DND-41 (cell line): ENCODE results near the gene MINDY4.

Experiments used
- ATAC-seq: fragments of 200-7000 bp; cut with Tn5 transposase; 3 replicates; pipeline ENCODE4 v1.9.1; 2021; ENCODE audit warnings: low read depth; ENCODE audit not compliant: insufficient read depth
- DNase-seq: peaks from one replicate; pipeline ENCODE4 v3.0.0-alpha.2; 2020
- H2AFZ ChIP-seq: 2 replicates; pipeline ENCODE4 v1.6.0; 2012; ENCODE audit warnings: low read depth, low read length
- H3K27ac ChIP-seq: 2 replicates; pipeline ENCODE4 v1.5.1; 2012; ENCODE audit warnings: low read length, inconsistent platforms
- H3K27me3 ChIP-seq: fragments of 200-600 bp; sonication (generic); 2 replicates; pipeline ENCODE4 v1.6.0; 2012; ENCODE audit warnings: low read length, mild to moderate bottlenecking, inconsistent platforms; ENCODE audit not compliant: insufficient read depth, poor library complexity
- H3K36me3 ChIP-seq: 2 replicates; pipeline ENCODE4 v1.5.1; 2012; ENCODE audit warnings: low read length, inconsistent platforms; ENCODE audit not compliant: insufficient read depth
- H3K4me1 ChIP-seq: 2 replicates; pipeline ENCODE4 v1.5.1; 2012; ENCODE audit warnings: mild to moderate bottlenecking, low read length; ENCODE audit not compliant: insufficient read depth
- H3K4me2 ChIP-seq: 2 replicates; pipeline ENCODE4 v1.6.0; 2012; ENCODE audit warnings: mild to moderate bottlenecking, moderate library complexity, low read length, inconsistent platforms; ENCODE audit not compliant: insufficient read depth
- H3K4me3 ChIP-seq, 2 experiments: fragments of 200-600 bp in 1 of 2; shearing (Covaris generic) in 1 of 2; 2 replicates each; pipeline ENCODE4 v1.5.1; 2012 to 2016; ENCODE audit warnings: inconsistent platforms in 2 of 2, low read length in 2 of 2, mild to moderate bottlenecking in 2 of 2, low read depth in 1 of 2, moderate library complexity in 1 of 2
- H3K79me2 ChIP-seq: 2 replicates; pipeline ENCODE4 v1.6.0; 2012; ENCODE audit warnings: low read length, inconsistent platforms; ENCODE audit not compliant: insufficient read depth
- H3K9ac ChIP-seq: 2 replicates; pipeline ENCODE4 v1.6.0; 2012; ENCODE audit warnings: low read depth, mild to moderate bottlenecking, inconsistent platforms, low read length, moderate library complexity
- H3K9me3 ChIP-seq: 2 replicates; pipeline ENCODE4 v1.5.1; 2012; ENCODE audit warnings: low read length, moderate library complexity, mild to moderate bottlenecking, inconsistent platforms; ENCODE audit not compliant: insufficient read depth, severe bottlenecking
- H4K20me1 ChIP-seq: 2 replicates; pipeline ENCODE4 v1.6.0; 2012; ENCODE audit warnings: low read length; ENCODE audit not compliant: insufficient read depth
- EZH2 ChIP-seq: IDR thresholded peaks from 3 replicates; pipeline ENCODE4 v1.6.1; 2012; ENCODE audit warnings: borderline replicate concordance, low read depth, mild to moderate bottlenecking, moderate library complexity, low read length, inconsistent platforms; ENCODE audit not compliant: severe bottlenecking
- TF ChIP-seq, protein P1 (sequence below): IDR thresholded peaks from 2 replicates; pipeline ENCODE4 v1.5.1; 2012; ENCODE audit warnings: borderline replicate concordance, low read length, moderate library complexity, mild to moderate bottlenecking; ENCODE audit not compliant: poor library complexity, severe bottlenecking; ENCODE audit errors: extremely low read depth

Gene MINDY4

GRCh38 chr7:30915751-30916150, 144.5 kb downstream of the MINDY4 start:
- Histone ChIP-seq H3K27ac (no peak overlapping the region), H3K4me2 (no peak overlapping the region), H3K9ac (no peak overlapping the region), H3K79me2 (no peaks in the 10 kb centered on the region), H3K4me1 (no peaks in the 10 kb centered on the region), H3K4me3 (no peak overlapping the region), H3K27me3 (no peaks in the 10 kb centered on the region), H3K9me3 (no peaks in the 10 kb centered on the region), H2AFZ (no peak overlapping the region), H4K20me1 (no peaks in the 10 kb centered on the region), H3K36me3 (no peaks in the 10 kb centered on the region)
- DNase-seq = no peak
- ATAC-seq = no peak
- no peak for TF ChIP-seq EZH2
- TF ChIP-seq, protein P1, sequence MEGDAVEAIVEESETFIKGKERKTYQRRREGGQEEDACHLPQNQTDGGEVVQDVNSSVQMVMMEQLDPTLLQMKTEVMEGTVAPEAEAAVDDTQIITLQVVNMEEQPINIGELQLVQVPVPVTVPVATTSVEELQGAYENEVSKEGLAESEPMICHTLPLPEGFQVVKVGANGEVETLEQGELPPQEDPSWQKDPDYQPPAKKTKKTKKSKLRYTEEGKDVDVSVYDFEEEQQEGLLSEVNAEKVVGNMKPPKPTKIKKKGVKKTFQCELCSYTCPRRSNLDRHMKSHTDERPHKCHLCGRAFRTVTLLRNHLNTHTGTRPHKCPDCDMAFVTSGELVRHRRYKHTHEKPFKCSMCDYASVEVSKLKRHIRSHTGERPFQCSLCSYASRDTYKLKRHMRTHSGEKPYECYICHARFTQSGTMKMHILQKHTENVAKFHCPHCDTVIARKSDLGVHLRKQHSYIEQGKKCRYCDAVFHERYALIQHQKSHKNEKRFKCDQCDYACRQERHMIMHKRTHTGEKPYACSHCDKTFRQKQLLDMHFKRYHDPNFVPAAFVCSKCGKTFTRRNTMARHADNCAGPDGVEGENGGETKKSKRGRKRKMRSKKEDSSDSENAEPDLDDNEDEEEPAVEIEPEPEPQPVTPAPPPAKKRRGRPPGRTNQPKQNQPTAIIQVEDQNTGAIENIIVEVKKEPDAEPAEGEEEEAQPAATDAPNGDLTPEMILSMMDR = no peak

- H3K79me2 ChIP-seq = no peaks in the 10 kb centered on the region
- ATAC-seq (no peak), DNase-seq (no peak)
- H3K4me2 ChIP-seq = no peak overlapping the region
- no peak overlapping the region for H3K4me3 ChIP-seq
- no peaks in the 10 kb centered on the region for H3K4me1 ChIP-seq
- no peaks in the 10 kb centered on the region for H4K20me1 ChIP-seq
- H3K9me3 ChIP-seq = no peaks in the 10 kb centered on the region
- H2AFZ ChIP-seq = no peak overlapping the region
- no peaks in the 10 kb centered on the region for H3K36me3 ChIP-seq
- no peak overlapping the region for H3K9ac ChIP-seq
- TF ChIP-seq EZH2 = no peak
- TF ChIP-seq, protein P1 = no peak
- H3K27me3 ChIP-seq = no peaks in the 10 kb centered on the region
- no peak overlapping the region for H3K27ac ChIP-seq
These were observed 145.0 kb downstream of the MINDY4 start for GRCh38 chr7:30916255-30916654.

DNA sequence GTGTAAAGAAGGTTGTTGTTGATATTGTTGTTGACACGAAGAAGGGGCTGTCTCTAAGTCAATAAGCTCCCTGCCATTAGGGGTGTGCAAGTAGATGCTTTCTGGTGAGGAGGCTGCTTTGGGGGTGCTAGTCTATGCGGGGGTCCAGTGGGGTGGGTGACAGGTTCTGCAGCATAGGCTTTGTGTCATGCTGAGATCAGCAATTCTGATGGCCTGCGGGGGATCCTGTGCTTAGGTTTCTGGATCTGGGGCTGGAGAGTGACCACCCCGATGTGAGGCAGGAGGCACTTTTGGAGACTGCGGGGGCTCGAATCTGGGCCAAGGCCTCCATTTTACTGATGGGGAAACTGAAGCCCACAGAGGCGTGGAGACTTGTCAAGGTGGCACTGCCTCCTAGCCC, 145.6 kb downstream of the MINDY4 start:
- no peak overlapping the region for H3K4me2 ChIP-seq
- no peak overlapping the region for H3K9ac ChIP-seq
- no peaks in the 10 kb centered on the region for H3K27me3 ChIP-seq
- H2AFZ ChIP-seq = no peak overlapping the region
- no peaks in the 10 kb centered on the region for H3K4me1 ChIP-seq
- H3K79me2 ChIP-seq = no peaks in the 10 kb centered on the region
- ATAC-seq (no peak), DNase-seq (no peak)
- TF ChIP-seq, protein P1 = no peak
- TF ChIP-seq EZH2 = no peak
- no peaks in the 10 kb centered on the region for H3K36me3 ChIP-seq
- no peaks in the 10 kb centered on the region for H4K20me1 ChIP-seq
- H3K9me3 ChIP-seq = no peaks in the 10 kb centered on the region
- no peak overlapping the region for H3K4me3 ChIP-seq
- no peak overlapping the region for H3K27ac ChIP-seq
